ENCODE measurements around the gene NFKBIZ.
"Not testable (repeated sequence)": the region's sequence is repeated elsewhere in the genome, so short reads cannot be mapped to it uniquely, and the experiment has no call there.

NFKBIZ gene

DNA sequence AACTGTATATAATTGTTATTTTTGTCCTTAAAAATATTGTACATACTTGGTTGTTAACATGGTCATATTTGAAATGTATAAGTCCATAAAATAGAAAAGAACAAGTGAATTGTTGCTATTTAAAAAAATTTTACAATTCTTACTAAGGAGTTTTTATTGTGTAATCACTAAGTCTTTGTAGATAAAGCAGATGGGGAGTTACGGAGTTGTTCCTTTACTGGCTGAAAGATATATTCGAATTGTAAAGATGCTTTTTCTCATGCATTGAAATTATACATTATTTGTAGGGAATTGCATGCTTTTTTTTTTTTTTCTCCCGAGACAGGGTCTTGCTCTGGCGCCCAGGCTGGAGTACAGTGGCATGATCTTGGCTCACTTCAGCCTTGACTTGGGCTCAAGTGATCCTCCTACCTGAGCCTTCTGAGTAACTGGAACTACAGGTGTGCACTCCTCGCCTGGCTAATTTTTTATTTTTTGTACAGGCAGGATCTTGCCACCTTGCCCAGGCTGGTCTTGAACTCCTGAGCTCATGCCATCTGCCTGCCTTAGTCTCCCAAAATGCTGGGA lies 10.7 kb downstream of the NFKBIZ start:
- TF ChIP-seq, protein P1, sequence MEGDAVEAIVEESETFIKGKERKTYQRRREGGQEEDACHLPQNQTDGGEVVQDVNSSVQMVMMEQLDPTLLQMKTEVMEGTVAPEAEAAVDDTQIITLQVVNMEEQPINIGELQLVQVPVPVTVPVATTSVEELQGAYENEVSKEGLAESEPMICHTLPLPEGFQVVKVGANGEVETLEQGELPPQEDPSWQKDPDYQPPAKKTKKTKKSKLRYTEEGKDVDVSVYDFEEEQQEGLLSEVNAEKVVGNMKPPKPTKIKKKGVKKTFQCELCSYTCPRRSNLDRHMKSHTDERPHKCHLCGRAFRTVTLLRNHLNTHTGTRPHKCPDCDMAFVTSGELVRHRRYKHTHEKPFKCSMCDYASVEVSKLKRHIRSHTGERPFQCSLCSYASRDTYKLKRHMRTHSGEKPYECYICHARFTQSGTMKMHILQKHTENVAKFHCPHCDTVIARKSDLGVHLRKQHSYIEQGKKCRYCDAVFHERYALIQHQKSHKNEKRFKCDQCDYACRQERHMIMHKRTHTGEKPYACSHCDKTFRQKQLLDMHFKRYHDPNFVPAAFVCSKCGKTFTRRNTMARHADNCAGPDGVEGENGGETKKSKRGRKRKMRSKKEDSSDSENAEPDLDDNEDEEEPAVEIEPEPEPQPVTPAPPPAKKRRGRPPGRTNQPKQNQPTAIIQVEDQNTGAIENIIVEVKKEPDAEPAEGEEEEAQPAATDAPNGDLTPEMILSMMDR (conservative IDR thresholded peaks at IDR 0.05): no peak
- TF ChIP-seq ZFX (IDR thresholded peaks at IDR 0.05): no peak
- no peak overlapping the region for H3K27ac ChIP-seq

DNA sequence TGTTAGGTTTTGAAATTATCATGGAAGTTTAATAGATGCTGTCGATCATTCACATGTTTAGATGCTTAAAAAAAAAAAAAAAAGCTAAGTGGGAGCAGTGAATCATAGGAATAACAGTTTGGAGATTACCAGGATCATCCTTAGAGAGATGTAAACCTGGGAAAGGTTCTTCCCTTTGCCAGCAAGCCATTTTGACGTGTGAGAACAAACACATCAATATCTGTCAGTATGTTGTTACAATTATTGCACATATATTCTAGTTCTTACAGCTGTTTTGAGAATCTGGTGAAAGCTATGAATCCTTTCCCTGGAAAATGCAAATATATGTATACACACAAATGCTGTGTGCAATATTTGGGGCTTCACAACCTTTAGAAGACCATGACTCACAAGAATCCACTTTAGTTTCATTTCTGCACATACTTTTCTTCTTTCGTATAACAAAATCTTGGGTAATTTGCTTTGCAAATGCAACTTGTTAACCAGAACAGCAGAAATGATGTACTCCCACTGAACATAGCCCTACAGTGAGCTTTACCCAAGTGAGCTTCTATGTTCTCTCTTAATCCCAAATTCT lies 12.0 kb downstream of the NFKBIZ start:
- H3K27ac ChIP-seq: no peak overlapping the region
- TF ChIP-seq ZFX (IDR thresholded peaks at IDR 0.05): no peak
- TF ChIP-seq, protein P1 (conservative IDR thresholded peaks at IDR 0.05): no peak

DNA sequence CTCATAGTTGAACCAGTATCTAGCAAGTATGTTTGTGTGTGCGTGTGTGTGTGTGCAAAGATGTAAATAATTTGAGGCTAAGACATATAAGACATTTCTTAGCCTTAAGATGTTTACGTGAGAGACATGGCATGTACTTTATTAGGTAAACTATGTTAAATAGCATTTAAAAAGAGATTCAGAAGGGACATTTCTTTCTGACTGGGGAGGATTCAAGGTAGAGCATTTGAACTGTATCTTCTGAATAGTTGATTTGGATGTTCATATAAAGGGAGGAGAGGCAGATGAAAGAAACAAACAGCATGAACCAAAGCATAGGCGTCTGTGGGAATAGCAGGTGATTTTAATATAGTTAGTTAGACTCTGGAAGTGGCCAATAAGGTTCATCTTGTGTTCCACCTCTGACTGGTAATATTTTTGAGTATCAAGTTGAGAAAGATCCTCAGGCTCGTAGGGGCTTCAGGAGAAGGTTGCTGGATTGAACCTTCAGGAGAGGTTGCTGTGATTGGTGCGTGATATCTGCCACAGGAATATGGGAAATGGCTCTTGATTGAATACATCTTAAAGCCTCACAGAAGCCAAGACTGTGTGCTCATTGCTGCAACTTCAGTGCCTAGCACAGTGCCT lies 12.6 kb downstream of the NFKBIZ start:
- no peak overlapping the region for H3K27ac ChIP-seq
- no peak for TF ChIP-seq ZFX (IDR thresholded peaks at IDR 0.05)
- TF ChIP-seq, protein P1 (conservative IDR thresholded peaks at IDR 0.05): no peak

DNA sequence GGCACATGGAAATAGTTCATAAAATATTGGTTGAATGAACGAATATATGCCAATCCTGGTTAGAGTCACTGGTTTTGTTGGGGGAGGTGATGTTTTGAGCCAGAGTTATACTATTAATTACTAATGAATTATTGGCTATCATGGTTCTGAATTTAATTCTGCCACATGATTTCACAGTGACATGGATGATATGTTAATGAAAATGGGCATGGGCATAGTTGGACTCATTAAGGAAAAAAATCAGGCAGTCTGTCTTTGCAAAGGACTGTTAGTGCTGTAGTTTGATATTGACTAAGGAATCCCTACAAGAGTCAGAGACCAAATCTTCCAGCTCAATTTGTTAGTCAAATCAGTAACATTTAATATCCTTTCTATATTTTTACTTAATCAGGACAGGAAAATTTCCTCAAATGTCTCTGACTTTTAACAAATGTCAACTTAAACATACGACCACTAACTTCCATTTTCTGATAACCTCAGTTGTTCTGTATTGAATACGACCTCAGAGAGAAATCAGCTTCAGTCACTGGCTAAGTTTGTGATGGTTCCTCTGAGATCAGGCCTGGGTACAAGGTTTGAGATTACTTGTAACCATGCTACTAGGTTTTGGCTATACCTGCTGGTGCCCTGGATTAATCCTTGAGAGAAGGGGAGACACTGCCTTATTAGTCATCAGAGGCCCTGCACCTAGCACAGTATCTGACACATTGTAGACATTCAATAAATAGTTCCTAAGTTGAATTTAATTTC lies 13.3 kb downstream of the NFKBIZ start:
- no peak for TF ChIP-seq ZFX (IDR thresholded peaks at IDR 0.05)
- TF ChIP-seq, protein P1 (conservative IDR thresholded peaks at IDR 0.05): no peak
- no peak overlapping the region for H3K27ac ChIP-seq

DNA sequence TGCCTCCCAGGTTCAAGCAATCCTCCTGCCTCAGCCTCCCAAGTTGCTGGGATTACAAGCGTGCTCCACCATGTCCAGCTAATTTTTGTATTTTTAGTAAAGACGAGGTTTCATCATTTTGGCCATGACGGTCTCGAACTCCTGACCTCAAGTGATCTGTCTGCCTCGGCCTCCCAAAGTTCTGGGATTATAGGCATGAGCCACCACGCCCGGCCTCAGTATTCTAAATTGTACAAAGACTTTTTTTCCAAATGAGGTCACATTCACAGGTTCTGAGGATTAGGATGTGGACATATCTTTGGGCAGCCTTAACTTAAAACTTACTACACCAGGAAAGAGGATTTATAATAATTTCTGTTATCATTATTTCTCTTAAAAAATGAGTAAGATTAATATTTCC lies 15.6 kb downstream of the NFKBIZ start:
- not testable (repeated sequence) for H3K27ac ChIP-seq

DNA sequence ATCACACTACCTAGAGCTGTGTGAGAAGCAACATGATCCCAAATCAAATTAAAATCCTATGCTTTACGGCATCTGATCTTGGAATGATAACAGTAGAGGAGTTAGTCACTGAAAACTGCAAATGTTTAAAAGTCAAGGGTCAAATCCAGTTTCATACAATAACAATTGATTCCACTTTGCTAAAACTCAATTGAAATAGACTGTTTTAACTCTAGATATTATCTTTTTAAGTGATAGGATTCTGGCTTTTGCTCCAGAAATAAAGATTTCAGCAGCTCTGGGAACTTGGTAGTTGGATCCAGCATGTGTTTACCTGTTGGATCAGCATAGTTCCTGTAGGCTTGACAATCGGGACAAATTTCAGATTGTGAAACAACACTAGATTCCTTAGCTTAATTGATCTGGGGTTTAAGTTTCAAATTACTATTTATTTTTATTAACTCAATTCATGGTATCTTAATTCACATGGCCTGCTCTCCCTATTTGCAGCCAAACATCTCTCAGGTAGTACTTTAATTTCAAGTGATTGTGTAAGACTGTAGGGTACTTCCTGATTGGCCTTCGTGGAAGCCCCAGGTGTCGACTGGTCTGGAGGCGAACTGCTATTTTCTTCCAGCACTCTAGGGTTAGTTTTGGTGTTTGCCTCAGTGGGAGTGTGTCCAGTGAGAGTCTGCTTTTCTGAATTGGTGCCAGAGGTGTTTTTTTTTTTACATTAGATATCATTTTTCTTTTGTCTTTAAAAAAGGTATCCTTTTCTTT lies 16.6 kb downstream of the NFKBIZ start:
- H3K27ac ChIP-seq: no peak overlapping the region
- TF ChIP-seq ZFX (IDR thresholded peaks at IDR 0.05): no peak
- TF ChIP-seq, protein P1 (conservative IDR thresholded peaks at IDR 0.05): peak; percentile 17

DNA sequence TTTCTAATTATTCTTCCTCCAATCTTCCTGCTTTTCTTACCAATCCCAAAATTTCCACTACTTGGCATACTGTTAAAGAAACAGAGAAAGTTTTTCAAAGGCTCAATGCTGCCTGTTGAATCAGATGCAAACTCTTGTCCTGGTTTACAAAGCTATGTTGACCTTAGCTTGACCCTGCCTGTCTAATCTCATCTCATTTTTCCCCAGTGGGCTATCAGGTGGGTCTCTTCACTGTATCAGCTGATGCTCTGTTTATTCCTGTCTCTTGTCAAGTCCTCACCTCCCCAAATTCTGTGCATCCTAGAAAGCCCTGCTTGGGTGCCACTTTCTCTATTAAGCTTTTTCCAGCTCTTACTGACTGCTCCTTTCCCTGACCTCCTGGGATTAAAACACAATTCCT lies 18.2 kb downstream of the NFKBIZ start:
- no peak overlapping the region for H3K27ac ChIP-seq
- TF ChIP-seq, protein P1 (conservative IDR thresholded peaks at IDR 0.05): no peak
- no peak for TF ChIP-seq ZFX (IDR thresholded peaks at IDR 0.05)
